ENCODE data around the gene BORCS8. TPM values are rescaled to one million over a fixed set of nuclear protein-coding genes. Genes with fewer than 3 reads are reported as not detected.

The BORCS8 gene
- total and polyA plus RNA-seq, 2 of the 13 experiments (the other 11 are each of a cell fraction or from before 2014, with no cell fraction given), result 9.6 to 13.3 TPM

- TF ChIP-seq ZNF296 (CRISPR knock-in tag; conservative IDR thresholded peaks at IDR 0.05) (no peak), PAWR (CRISPR knock-in tag; IDR thresholded peaks at IDR 0.05; ENCODE audit: borderline replicate concordance) (no peak), XBP1 (CRISPR knock-in tag; IDR thresholded peaks at IDR 0.05) (peak; percentile 80; the same call in 1 of the 2 replicates), AFF4 (CRISPR knock-in tag; IDR thresholded peaks at IDR 0.05) (no peak), WIZ (CRISPR knock-in tag; IDR thresholded peaks at IDR 0.05) (peak; percentile 93), TBX2 (CRISPR knock-in tag; IDR thresholded peaks at IDR 0.05; ENCODE audit: borderline replicate concordance) (peak; percentile 49; the same call in 1 of the 2 replicates), PAX8 (CRISPR knock-in tag; IDR thresholded peaks at IDR 0.05; ENCODE audit: borderline replicate concordance) (no peak), ZNF850 (CRISPR knock-in tag; conservative IDR thresholded peaks at IDR 0.05) (no peak), TOE1 (CRISPR knock-in tag; IDR thresholded peaks at IDR 0.05) (no peak), ZFP62 (CRISPR knock-in tag; IDR thresholded peaks at IDR 0.05) (no peak), PAF1 (CRISPR knock-in tag; IDR thresholded peaks at IDR 0.05) (no peak), MLX (CRISPR knock-in tag; IDR thresholded peaks at IDR 0.05) (no peak), ZNF350 (CRISPR knock-in tag; IDR thresholded peaks at IDR 0.05; ENCODE audit: borderline replicate concordance, low read depth) (no peak), ZNF749 (CRISPR knock-in tag; IDR thresholded peaks at IDR 0.05; ENCODE audit: borderline replicate concordance) (0 out of 2 replicates have a peak, but pooled peaks have one; percentile 58), HNRNPK (IDR thresholded peaks at IDR 0.05; ENCODE audit: low read depth, low read length, poor library complexity, severe bottlenecking) (no peak), RNF219 (CRISPR knock-in tag; IDR thresholded peaks at IDR 0.05) (no peak), CHD4 (IDR thresholded peaks at IDR 0.05; ENCODE audit: borderline replicate concordance, low read length) (no peak), ATF5 (CRISPR knock-in tag; IDR thresholded peaks at IDR 0.05; ENCODE audit: low read depth) (no peak), PPARG (CRISPR knock-in tag; conservative IDR thresholded peaks at IDR 0.05) (peak; percentile 37; the same call in 1 of the 2 replicates), ZNF205 (CRISPR knock-in tag; IDR thresholded peaks at IDR 0.05) (0 out of 2 replicates have a peak, but pooled peaks have one; percentile 43), NR2F6 (IDR thresholded peaks at IDR 0.05) (no peak), NR2F6 (CRISPR knock-in tag; IDR thresholded peaks at IDR 0.05) (no peak), ZNF607 (CRISPR knock-in tag; IDR thresholded peaks at IDR 0.05; ENCODE audit: borderline replicate concordance) (peak; percentile 77; the same call in 1 of the 2 replicates), SP1 (IDR thresholded peaks at IDR 0.05) (no peak), SP1 (CRISPR knock-in tag; IDR thresholded peaks at IDR 0.05) (no peak)
Measured at GRCh38 chr19:19214892-19215291, 22.9 kb upstream of the BORCS8 start (continued).
